ENCODE results near the gene ASCC1.

ASCC1 gene

DNA sequence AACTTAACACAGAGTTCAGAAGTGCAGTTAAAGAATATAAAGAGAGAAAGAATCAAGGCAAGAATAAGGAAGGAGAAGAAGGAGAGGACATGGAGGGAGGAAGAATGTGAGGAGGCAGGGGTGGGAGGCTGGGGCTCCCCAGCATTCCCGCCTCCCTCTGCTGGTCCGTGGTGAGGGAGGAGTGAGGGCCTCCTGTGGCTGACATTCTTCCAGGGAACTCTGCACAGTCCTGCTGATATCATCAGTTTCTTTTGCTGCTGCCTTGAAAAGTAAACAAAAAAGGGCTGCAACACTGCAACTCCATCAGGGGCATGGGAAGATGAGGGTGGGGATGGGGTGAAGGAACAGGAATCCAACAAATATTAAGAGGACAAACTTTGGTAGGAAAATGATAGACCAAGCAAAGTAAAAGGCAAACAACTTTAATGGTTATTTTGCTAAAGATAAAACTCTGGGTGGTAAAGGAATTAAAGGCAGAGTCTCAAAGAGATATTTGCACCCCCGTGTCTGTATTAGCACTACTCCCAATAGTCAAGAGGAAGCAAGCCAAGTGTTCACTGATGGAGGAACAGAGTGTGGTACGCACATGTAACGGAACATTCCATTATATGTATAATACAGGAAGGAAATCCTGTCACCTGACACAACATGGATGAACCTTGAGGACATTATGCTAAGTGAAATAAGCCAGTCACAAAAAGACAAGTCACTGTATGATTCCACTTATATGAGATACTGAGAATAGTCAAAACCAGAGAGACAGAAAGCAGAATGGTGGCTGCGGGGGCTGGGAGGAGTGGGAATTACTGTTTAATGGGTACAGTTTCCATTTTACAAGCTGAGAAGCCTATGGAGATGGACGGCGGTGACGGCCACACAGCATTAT lies 119.7 kb downstream of the ASCC1 start:
- no peak for DNase-seq

DNA sequence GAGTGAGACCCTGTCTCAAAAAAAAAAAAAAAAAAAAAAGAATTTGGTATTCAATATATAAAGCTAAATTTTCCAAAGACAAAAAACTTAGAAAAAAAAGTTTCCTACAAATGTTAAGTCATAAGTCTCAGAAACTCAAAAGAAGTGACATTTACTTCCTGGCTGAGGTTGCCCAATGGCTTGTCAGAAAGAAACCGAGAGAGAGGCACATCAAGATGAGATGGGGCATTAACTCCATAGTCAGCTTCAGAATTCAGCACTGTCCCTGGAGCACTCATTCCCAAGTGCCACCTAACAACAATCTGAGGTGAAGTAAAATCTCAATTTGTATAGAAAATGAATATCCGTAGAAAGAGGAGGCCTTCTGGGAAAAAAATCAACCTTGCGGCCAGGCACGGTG lies 120.9 kb downstream of the ASCC1 start:
- DNase-seq, result no peak

DNA sequence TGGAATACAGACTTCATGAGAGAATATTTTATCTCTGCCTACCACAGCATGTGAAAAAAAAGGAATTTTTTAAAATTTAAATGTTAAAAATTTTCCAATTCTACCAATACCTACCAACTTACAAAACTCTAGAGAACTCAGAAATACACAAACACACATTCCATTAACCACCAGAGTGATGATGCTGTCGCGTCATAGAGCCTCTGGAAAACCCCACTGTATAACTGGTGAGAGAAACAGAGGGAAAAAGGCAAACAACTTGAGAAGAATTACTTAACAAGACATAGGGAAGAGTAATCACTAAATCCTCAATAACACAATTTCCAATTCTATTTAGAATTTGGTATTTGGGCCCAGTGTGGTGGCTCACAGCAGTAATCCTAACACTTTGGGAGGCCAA lies 121.5 kb downstream of the ASCC1 start:
- DNase-seq, result no peak

DNA sequence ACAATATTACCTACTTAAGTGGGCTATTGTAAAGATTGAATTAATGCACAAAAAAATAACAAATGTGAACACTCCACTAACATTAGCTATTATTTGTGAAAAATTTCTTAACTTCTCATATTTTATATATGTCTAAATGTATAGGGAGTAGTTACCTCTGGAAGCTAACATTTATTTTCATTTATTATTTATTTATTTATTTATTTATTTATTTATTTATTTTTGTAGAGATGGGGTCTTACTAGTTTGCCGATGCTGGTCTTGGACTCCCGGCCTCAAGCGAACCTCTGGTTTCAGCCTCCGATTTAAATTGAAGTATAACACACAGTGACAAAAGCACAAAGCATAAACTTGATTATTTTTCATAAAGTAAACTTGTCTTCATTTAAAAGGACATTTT lies 122.6 kb downstream of the ASCC1 start:
- no peak for DNase-seq

DNA sequence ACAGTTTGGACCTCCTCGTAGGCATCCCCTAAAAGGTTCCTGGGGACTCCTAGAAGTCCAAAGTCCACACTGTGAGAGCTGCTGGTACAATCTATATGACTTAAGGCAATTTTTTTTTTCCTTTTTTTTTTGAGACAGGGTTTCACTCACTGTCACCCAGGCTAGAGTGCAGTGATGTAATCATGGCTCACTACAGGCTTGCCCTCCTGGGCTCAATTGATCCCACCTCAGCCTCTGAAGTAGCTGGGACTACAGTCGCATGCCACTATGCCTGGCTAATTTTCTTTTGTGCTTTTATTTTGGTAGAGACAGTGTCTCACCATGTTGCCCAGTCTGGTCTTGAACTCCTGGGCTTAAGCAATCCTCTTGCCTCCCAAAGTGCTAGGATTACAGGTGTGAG lies 123.1 kb downstream of the ASCC1 start:
- no peak for DNase-seq

DNA sequence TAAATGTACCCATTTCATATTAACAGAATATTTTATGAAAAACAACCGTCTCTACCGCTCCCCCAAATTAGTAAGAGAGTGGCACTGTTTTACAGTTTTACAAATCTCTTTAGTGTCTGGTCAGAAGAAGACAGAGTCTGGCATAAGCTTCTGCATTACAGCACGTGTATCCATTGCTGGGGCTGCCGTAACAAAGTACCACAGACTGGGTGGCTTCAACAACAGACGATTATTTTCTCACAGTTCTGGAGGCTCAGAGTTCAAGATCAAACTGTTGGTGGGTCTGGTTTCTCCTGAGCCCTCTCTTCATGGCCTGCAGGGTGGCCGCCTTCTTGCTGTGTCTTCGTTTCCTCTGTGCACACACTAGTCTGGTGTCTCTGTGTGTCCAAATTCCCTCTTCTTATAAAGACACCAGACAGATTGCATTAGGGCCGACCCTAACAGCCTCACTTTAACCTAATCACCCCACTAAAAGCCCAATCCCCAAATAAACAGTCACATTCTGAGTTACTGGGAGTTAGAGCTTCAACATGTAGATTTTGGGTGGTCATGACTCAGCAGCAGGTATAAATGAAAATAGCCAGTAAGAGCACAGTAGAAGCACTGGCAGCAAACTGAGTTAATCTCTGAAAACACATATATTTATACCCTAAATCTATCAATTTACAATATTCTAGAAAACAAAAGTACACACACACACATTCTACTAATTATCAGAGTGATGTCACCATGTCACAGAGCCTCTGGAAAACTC lies 123.7 kb downstream of the ASCC1 start:
- no peak for DNase-seq

DNA sequence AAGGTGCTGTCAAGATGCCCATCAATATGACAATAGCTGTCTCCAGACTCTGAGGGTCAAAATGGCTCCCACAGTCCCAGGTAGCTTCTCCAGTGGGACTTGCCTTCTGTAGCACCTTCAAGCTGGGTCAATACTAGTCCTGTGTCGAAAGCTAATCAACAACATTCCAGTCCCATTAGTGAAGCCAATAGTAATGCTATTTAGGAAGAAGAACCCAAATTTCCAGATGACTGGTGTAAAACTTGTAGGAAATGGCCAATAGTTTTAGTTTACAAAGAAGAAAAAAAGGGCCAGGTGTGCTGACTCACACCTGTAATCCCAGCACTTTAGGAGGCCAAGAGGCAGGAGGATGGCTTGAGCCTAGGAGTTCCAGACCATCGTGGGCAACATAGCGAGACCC lies 125.8 kb downstream of the ASCC1 start:
- DNase-seq, result no peak

DNA sequence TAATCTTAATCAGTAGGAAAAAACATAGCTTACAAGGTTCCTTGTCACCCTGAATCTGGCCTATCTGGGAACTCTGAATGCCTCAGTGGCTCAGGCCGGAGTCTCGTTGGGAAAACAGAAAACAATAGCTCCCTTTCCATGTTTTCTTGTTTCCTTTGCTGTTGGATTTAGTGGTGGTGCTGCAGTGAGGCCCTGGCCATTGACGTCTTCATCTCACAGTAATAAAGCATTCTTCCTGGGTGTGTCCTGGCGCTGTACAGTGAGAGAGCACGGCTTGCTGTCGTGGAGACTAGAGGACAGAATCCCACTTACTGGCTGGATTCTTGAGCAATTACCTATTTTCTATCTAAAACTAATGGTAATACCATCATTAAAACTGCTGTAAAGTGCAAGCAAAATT lies 126.5 kb downstream of the ASCC1 start:
- DNase-seq, result no peak

DNA sequence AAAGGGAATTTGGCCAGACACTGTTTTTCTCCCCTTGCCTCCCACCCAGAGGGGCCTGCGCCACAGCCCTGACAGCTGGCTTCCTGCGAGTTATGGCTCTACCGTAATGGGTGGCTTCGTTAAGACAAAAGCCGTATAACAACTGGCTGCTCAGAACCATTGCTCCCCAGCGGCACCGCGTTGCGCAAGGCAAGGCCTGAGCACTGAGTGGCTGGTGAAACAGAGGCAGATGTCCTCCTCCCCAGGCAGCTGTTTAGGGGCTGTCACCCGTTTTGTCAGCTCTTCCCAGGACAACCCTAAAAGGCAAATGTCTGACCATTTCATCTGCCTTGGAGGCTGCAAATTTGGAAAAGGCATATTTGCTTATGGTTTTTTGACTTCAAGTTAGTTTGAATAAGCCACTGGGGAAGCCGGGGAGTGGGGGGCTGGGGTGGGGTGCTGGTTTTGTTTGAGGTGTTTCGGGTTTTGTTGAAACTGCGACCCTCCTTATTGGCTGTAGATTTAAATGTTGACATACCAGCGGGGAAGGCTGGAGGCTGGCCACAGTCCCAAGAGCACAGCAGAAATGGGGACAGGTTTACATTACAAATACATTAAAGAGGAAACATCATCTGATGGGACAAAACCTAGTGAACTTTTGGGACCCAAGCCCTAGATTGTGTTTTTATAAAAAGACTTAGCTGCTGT lies 127.0 kb downstream of the ASCC1 start:
- no peak for DNase-seq

DNA sequence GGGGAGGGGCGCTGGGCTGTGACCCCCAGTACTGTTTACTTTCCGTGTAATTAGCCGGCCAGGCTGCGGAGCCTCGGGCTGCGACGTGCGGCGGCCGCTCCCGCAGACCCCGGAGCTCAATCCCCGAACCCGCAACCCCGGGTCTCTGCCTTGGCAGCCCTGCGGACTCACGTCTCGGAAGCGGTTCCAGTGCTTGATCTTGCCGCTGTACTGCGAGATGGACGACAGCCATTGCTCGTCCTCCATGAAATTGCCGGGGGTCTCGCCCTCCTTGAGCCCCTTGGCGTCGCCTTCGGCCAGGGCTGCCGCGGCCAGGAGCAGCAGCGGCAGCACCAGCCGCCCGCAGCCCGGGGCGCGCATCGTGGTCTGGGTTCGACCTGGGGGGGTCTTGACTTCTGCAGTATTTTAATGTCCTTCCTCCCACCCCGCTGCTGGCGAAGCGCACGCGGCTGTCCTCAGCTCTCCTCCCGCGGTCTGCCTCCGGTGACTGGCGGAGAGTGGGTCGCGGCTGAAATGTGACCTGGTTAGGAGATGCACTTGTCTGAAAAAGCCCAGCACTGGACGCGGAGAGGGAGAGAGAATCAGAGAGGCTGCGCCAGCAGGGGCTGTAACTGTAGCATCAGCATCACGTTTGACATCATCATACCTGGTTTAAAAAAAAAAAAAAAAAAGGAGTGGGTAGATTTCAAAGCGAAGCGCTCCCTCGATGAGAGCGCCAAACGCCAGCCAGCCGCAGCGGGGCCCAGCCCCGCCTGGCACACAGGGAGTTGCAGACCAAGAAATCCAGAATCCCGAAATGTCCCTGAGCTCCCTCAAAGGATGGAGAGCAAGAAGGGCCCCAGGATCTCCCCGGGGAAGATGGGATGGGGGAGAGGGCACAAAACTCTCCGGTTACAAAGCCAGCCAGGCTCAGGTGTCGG lies 127.8 kb downstream of the ASCC1 start, which contains the start of gene SPOCK2:
Gene SPOCK2 (minus strand): TSS at position 583 of the 920 bp plus-strand sequence. CDS start 223 bp downstream, at position 360.
- no peak for DNase-seq

DNA sequence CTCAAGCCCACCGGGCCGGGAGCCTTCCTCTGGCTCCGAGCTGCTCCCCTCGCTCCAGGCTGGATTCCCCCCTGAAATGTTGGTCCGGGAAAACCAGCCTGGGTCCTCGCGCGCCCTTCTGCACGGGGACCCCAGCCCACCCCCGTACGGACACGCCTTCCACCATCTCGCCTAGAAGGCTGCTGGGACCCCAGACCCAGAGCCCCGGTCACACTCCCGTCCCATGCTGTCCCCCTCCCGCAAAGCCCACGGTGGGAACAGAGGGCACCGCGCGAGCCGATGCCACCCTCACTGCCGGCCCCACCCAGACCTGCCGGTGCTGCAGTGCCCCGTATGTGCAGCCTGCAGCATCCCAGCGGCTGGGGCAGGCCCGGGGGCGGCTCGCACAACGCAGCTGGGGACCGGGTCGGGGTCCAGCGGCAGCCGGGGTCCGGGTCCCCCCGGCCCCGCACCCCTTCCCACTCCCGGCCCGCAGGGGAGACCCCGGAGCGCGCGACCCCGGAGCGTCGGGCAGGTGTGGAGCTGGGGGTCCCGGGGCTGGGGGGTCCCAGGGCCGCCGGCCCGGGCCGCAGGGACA lies 128.6 kb downstream of the ASCC1 start:
- no peak for DNase-seq

DNA sequence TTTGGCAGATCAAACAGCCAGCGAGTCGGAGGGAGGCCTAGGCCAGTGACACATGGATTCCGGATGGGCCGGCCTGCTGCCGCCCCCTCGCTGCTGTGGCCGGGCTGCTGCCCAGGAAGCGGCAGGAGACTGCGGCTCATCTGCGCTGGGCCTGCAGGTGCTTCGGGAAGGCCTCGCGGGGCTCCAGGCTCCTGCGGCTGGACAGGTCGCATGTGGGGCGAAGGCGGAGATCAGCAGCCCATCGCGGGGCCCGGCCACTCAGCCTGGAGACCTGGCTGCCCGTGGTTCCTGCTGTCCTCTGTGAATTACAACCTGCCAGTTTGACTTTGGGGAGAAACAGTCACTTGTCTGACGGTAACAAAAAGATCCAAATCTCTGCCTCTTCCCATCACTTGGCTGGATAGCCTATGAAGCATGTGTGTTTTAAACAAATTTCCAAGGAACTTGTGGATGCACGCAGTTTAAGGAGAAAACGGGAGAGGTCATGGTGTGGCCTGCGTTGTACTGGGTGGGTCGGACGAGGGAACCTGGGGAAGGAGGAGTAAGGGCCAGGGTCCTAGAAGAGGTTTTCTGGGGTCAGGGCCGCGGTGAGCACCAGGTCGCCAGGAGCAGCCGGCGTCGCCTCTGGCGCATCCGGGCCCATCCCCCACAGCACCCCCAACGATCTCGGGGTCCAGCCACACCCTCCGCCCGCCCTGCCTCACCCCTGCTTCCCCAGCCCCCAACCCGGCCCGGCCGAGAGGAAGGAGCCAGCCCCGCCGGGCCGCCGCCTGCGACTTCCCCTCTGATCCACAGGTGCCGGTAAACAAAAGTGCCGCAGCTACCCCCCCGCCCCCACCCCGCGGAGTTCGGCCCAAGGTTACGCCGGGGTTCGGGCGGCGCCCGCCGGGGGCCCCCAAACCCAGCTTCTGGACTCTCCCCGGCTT lies 129.3 kb downstream of the ASCC1 start:
- no peak for DNase-seq

DNA sequence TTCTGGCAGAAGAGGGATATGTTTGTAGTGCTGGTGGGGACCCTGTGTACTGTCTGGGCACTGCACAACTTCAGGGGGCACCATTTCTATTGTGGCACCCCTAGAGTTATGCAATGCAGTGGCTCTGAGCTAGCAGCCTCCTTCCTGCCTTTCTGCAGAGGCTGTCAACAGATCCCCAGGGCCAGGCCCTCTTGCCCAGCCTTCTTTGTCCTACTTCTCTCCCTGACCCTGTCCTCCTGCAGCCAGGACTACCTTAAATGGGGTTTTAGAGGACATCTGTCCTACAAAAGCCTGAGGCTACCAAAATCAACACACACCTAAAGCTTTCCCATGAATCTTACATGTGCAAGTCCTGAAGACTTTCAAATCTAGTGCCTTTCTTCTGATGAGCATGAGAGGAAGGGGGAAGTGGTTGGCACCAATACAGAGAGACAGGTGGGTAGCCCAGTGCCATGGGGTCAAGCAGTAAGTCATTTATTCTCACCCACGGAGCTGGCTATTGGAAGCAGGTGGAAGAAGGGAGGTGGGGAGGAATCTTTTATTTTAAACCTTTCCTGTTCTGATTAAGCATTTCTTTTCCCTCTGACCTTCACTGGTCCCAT lies 130.1 kb downstream of the ASCC1 start:
- no peak for DNase-seq

DNA sequence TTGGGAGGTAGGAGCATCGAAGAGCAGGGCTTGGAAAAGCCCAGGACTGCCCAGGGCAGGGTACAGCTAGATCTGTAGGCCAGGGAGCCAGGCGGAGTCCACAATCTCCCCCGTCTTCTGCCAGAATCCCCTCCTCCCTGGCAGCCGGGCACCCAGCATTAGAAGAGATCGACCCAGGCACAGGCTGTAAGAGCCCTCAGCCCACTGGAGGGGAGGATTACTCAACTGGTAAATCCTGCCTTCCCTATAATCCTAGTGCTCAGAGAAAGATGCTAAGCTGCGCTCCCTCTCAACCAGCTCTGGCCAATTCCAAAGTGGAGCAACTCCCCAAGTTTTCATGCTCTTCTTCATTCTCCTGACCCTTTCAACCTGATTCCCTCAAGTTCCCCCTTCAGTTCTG lies 130.9 kb downstream of the ASCC1 start:
- DNase-seq, result no peak

DNA sequence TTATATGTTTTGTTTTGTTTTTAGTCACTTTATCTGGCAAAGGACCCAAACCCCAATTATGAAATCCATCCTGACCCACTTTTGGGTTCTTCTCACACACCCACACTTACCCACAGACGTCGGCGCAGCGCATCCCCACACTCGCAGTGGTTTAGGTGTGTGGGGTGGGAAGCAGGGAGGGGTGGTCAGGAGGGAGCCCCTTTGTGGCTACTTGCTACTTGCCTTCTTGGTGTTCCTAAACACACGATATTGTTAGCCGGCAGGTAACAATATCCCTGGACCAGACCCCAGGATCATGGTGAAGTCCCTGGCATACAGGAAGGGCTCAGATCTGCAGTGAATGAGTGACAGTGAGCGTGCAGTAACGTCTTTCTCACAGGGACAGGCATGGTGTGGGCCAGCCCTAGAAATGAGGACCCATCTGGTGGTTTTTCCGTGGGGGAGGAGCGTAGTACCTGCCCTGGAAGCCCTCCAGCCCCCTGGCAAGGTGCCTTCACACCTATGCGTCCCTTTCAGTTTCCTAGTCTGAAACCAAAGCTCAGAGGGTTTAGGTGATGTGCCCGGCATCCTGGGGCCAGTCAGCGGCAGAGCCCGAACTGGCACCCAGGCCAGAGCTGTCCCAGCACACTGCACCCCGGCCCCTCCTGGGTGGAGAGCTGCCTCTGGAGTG lies 132.2 kb downstream of the ASCC1 start:
- no peak for DNase-seq

DNA sequence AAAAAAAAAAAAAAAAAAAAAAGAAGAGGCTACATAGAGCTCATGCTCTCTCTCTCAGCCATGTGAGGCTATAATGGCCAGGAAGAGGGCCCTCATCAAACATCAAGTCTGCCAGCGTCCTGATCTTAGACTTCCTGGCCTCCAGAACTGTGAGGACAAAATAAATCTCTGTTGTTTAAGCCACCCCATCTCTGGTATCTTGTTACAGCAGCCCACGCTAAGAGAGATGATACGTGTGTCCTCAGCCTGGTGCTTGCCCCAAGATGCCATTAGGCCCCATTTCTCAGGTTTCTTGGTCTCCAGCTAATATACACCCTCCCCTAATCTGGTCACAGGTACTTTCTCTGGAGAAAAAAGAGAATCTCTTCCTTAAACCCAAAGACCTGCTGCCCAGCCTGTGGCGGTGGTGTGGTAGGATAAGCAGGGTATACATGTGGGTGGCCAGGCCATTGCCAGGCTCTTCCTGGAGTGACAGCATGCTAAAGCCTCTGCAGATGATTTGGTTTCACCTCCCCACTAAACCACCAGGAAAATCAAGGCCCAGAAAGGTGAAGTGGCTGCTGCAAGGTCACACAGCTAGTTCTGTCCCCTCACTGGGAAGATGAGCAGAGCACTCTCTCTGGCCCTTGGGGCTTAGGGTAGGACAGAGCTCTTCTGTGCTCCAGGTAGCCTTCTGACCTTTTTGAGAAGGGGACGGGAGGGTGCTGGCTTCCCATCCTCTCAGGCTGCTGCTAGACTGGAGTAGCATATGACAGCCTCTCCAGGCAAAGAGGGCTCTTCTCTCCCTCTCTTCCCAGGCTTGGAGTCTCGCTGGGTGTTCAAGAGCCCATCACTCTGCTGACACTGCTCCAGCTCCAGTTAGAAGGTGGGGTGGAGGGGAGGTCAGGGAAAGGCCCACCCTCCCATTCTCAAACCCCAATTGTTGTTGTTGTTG lies 133.0 kb downstream of the ASCC1 start:
- DNase-seq, result no peak

DNA sequence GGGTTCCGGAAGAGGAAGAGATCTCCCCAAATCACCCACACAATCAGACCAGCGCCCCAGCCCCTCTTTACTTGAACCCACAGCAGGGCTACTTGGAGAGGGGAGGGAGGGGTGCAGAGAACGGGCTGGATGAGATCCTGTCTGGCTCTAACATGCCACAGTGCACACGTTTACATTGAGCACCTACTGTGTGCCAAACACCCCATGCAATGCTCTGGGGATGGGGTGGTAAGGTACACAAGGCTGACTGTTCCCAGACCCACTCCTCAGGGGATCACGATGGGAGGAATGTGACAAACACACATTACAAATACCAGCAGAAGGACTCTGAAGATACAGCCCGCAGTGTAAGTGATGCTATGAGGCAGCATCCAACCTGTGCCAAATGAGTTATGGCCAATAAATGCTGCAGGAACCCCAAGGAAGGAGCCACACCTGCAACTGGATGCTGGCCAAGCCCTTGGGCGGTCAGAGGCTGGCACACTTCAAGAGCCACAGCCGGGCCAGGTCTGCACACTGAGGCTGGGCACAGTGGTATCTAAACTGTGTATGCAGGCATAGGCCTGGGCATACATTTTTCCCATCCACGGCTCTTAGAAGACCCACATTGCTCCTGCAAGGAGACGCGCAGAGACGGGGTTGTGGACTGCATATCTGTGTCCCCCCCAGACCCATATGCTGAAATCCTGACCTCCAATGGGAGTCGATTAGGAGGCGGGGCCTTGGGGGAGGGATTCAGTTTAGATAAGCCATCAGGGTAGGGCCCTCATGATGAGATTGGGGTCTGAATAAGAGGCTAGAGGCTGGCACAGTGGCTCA lies 134.1 kb downstream of the ASCC1 start:
- DNase-seq, result no peak

DNA sequence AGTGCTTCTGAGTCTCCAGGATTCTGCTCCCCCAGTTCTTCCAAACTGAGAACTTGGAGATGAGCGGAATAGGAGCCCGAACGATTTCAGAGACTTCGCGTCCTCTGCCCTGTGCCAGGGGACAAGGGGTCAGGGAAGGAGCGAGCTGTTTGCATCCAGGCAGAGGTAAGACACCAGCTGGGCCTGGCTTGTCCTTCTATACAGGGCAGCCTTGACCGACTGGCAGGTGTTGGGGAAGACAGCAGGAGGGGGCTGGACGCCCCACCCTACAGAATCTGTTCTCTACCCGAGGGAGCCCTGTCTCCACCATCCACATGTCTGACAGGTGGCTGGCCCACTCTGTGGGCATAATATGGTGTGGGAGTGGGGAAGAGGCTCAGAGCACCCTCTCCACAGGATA lies 134.9 kb downstream of the ASCC1 start:
- no peak for DNase-seq

Data from left hindlimb (tissue), 1 donor.